Activated CD4-positive, alpha-beta T cell treated with anti-CD3 and anti-CD28 coated beads, Interleukin-2, amount 50 U/mL, for 1 hour (primary cell): ENCODE measurements around the gene MUC13.
A peak's percentile ranks its signal among the peaks of the same experiment; 100 is the strongest.

Source experiments
- DNase-seq: peaks from one replicate; pipeline ENCODE4 v3.0.0-alpha.2; 2020

The MUC13 gene

DNA sequence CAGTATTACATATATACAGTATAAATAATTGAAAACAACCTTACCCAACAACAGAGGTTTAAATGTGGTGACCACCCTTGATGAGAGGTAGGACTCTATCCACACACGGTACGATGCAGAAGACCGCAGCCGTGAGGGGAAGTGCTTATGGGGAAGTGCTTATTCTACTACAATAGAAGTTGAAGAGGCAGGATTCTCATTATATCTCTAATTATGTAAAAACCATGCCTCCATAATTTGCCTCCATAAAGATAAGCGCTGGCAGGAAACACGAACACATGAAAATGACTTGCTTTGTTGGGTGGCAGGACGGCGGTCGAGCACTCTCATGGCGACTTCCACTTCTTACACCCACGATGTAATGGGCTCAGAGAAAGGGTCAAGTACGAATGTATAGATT lies 7.2 kb upstream of the MUC13 start:
- DNase-seq = no peak

- no peak for DNase-seq
Observed at GRCh38 chr3:124939661-124940060, 5.1 kb upstream of the MUC13 start.

DNA sequence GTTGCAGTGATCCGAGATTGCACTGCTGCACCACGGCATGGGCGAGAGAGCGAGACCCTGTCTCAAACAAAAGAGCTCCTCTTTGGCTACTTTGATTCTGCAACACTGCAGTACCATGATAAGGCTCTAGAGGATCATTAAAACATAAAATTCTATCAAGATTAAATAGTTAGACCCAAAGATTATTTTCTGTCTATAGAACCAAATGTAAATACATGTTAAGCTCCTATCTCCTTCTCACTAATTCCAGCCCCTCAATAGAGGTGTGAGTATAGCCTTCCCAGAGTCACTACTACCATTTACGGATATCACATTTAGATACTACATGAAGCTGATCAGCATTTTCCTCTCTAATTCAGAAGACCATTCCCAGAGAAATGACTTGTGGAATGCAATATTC lies 4.3 kb upstream of the MUC13 start:
- no peak for DNase-seq

- DNase-seq = no peak
Observed at GRCh38 chr3:124937049-124937448, 2.5 kb upstream of the MUC13 start.

- DNase-seq = no peak
Observed at GRCh38 chr3:124935794-124936542, 1.4 kb upstream of the MUC13 start.

DNA sequence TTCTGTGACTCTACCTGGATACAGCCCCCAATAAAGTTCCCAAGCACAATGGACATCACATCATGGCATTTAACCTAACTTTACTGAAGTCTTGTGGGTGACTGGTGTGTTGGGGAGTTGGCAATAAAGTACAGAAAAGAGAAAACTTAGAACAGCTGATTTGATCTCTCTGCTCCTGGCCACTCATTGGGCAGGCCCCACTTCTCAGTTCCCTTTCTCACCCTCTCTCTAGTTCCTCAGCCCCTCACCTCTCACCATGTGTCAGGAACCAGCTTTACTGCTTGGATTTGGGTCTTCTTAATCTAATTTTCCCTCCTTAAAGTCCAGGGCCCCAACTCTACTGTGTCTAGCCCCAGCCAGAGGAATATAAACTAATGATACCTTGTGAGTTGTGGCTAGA lies 713 bp upstream of the MUC13 start:
- DNase-seq = no peak

DNA sequence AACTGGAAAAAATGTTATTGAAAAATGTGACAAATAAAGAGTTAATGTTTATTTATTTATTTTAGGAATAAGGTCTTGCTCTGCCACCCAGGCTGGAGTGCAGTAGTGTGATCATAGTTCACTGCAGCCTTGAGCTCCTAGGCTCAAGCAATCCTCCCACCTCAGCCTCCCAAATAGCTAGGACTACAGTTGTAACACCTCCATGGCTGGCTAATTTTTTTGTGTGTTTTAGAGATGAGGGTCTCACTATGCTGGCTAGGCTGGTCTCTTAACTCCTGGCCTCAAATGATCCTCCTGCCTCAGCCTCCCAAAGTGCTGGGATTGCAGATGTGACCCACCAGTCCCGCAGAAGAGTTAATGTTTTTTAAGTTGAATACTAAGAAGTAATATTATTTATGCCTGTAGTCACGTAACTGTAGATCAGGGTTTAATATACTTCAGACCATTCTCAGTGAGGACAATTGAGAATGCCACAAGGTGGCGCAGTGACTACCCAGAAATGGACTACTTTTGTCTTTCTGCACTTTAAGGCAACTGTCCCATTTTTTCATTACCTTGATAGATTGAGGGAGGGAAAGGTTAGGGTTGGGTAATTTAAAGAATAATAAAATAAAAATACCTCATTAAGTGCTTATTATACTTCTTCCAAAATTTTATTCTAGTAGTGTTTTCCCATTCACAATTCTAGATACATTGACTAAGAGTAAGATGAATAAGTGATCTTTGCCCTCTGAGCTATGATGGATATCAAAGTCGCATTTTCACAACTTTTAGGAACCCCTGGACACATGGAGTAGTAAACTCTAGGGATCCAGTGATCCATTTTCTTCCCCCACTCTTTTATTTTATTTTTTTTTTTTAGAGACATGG lies 6.0 kb downstream of the MUC13 start:
- DNase-seq = peak; percentile 50

- no peak for DNase-seq
Observed at GRCh38 chr3:124927574-124928045, 6.9 kb downstream of the MUC13 start.

GRCh38 chr3:124926426-124927101 lies 8.0 kb downstream of the MUC13 start:
- no peak for DNase-seq

- no peak for DNase-seq
Observed at GRCh38 chr3:124924741-124925140, 9.8 kb downstream of the MUC13 start.

DNA sequence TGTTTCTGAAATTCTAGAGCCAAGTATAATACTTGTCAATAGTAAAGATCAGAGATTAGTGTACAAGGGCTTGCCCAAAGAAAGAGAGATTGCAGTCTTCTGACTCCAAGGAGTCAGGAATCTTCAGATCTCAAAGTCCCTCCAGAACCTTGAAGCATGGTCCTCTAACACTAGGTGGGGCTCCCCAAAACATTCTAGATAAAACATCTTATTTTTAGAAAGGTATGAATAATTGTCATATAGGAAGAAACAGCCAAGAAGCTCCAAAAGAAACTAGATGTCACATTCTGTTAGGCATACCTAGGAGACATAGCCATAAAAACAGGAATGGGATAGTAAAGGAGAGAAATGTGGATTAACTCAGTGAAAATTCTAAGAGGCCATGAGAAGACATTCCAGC lies 10.7 kb downstream of the MUC13 start:
- no peak for DNase-seq

DNA sequence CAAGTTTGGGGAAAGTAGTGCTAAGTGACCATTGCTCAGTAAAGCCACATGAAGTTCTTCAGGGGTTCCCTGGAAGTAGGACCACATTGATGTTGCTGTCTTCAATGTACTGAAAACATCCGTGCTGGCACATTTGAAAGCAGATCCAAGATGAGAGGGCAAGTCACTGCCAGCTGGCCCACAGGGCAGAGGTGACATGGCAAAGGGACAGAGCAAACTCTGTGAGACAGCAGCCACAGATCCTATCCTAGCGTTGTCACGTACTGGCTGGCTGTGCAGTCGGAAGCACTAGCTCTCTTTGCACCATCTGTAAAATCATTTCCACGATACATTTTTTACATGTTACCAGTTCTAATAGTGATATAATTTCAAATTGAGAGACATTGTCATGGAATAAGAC lies 13.8 kb downstream of the MUC13 start:
- no peak for DNase-seq

- DNase-seq = no peak
Observed at GRCh38 chr3:124919756-124920155, 14.8 kb downstream of the MUC13 start.

GRCh38 chr3:124918524-124918923 lies 16.0 kb downstream of the MUC13 start:
- DNase-seq = no peak

GRCh38 chr3:124916837-124917409 lies 17.6 kb downstream of the MUC13 start:
- DNase-seq = no peak

- DNase-seq = no peak
Observed at GRCh38 chr3:124915254-124915653, 19.3 kb downstream of the MUC13 start.

- DNase-seq = no peak
Observed at GRCh38 chr3:124907957-124908356, 26.6 kb downstream of the MUC13 start.

- no peak for DNase-seq
Observed at GRCh38 chr3:124904835-124905492, 29.6 kb downstream of the MUC13 start.

- DNase-seq = no peak
Observed at GRCh38 chr3:124903896-124904834, 30.4 kb downstream of the MUC13 start.

DNA sequence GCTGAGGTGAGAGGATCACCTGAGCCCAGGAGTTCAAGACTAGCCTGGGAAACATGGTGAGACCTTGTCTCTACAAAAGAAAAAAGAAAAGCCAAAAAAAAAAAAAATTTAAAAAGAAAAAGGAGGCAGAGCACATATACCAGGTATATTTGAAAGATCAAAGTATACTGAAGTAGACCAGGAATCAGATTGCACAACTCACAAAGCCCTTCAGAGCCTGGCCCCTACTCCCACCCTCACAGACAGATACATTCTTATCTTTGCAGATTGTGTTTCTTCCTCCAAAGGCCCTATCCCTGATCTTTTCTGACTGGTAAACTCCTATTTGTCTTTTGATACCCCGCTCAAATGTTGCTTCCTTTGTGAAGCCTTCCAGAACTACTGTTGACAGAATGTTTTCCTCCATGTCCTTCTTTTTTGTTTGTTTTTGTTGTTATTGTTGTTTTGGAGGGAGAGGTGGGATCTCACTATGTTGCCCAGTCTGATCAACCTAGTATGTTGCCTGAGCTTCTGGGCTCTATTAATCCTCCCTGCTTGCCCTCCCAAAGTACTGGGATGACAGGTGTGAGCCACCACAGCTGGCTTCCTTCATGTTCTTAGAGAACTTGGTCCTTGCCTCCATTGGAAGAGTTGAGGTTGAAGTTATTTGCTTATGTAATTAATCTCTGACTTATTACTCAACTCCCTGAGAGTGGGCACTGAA lies 37.6 kb downstream of the MUC13 start:
- DNase-seq = no peak

DNA sequence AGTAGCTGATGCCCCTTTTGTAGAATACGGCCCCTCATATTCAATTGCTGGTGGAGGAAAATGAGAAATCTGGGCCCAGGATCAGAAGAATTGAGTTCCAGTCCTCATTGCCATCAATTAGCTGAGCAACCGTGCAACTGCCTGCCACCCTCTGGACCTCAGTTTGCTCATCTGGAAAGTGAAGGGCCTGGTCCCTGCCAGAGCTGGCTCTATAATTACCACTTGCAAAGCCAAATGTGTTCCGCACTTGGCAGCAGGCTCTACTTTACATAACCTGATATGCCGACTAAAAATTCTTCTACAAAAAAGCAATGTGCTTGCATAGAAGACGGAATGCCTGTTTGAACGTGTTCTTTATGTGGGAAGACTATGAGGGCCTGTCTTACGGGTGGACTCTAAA lies 38.8 kb downstream of the MUC13 start:
- no peak for DNase-seq
